Hepatocyte (in vitro differentiated cells): ENCODE data around the gene KCP.

Experiments used
- EZH2 ChIP-seq: fragments of 200-600 bp; sonication (generic); IDR thresholded peaks from 2 replicates; pipeline ENCODE4 v1.6.1; 2016; ENCODE audit warnings: antibody characterized with exemption, mild to moderate bottlenecking, borderline replicate concordance
- EZH2phosphoT487 ChIP-seq: fragments of 200-600 bp; sonication (generic); IDR thresholded peaks from one replicate; pipeline ENCODE4 v1.6.1; 2018; ENCODE audit warnings: antibody characterized with exemption, mild to moderate bottlenecking, low read depth, moderate library complexity; ENCODE audit not compliant: unreplicated experiment, severe bottlenecking
- TF ChIP-seq, protein P1 (sequence below): fragments of 200-600 bp; sonication (generic); IDR thresholded peaks from 2 replicates; pipeline ENCODE4 v1.5.1; 2016; ENCODE audit warnings: antibody characterized with exemption, mild to moderate bottlenecking; ENCODE audit not compliant: poor library complexity

DNA sequence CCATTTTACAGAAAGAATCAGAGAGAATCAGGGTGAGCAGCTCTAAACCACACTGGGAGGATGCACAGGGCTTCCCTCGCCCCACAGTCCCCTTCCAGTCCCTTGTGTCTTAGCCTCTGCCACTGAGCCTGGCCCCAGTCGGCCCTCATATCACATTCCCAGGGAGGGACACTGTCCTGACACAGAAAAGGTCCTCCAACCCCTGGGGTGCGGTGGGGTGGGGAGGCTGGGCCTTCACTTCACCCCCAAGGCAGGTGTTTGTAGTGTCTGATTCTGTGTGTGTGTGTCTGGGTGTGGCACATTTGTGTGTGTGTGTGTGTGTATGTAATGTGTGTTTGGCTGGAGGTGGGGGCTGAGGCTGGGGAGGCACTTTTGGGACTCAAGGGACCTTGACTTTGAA lies 1.8 kb upstream of the KCP start:
- TF ChIP-seq, protein P1, sequence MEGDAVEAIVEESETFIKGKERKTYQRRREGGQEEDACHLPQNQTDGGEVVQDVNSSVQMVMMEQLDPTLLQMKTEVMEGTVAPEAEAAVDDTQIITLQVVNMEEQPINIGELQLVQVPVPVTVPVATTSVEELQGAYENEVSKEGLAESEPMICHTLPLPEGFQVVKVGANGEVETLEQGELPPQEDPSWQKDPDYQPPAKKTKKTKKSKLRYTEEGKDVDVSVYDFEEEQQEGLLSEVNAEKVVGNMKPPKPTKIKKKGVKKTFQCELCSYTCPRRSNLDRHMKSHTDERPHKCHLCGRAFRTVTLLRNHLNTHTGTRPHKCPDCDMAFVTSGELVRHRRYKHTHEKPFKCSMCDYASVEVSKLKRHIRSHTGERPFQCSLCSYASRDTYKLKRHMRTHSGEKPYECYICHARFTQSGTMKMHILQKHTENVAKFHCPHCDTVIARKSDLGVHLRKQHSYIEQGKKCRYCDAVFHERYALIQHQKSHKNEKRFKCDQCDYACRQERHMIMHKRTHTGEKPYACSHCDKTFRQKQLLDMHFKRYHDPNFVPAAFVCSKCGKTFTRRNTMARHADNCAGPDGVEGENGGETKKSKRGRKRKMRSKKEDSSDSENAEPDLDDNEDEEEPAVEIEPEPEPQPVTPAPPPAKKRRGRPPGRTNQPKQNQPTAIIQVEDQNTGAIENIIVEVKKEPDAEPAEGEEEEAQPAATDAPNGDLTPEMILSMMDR, result no peak
- no peak for TF ChIP-seq EZH2phosphoT487
- no peak for TF ChIP-seq EZH2
